Neural progenitor cell (in vitro differentiated cells): ENCODE measurements around the gene NXT1.

Source experiments
- CTCF ChIP-seq: fragments of 200-600 bp; sonication (generic); IDR thresholded peaks from 2 replicates; pipeline ENCODE4 v1.5.1; 2017; ENCODE audit warnings: antibody characterized with exemption, mild to moderate bottlenecking
- EZH2phosphoT487 ChIP-seq: fragments of 200-600 bp; sonication (generic); IDR thresholded peaks from 2 replicates; pipeline ENCODE4 v1.6.1; 2017; ENCODE audit warnings: antibody characterized with exemption

- TF ChIP-seq CTCF = no peak
- no peak for TF ChIP-seq EZH2phosphoT487
Measured at GRCh38 chr20:23316626-23317025, 34.0 kb upstream of the NXT1 start.
